Gastrocnemius medialis (tissue), 4 donors: ENCODE measurements around the gene PPP1R37. TPM values are rescaled to one million over a fixed set of nuclear protein-coding genes. Genes with fewer than 3 reads are reported as not detected.
A peak's percentile ranks its signal among the peaks of the same experiment; 100 is the strongest.

Experiments
- ATAC-seq, 2 donors: fragments of 150-250 bp; one replicate each; pipeline ENCODE4 v1.9.1; 2016
- DNase-seq, 2 donors: peaks; one replicate each; pipeline ENCODE4 v3.0.0-alpha.2; 2019
- H3K27ac ChIP-seq, 4 donors: fragments of 200-600 bp; sonication (generic); 1 replicate in 1 of 4; 2 replicates in 3 of 4; pipeline ENCODE4 v1.5.1; 2016 to 2018; ENCODE audit warnings: mild to moderate bottlenecking in 2 of 4, moderate library complexity in 1 of 4
- H3K27me3 ChIP-seq, 3 donors: fragments of 200-600 bp; sonication (generic) in 2 of 3; 1 replicate in 1 of 3; 2 replicates in 2 of 3; pipeline versions ENCODE4 v1.5.1 to v1.6.0; 2016 to 2019; ENCODE audit warnings: mild to moderate bottlenecking in 1 of 3, moderate library complexity in 1 of 3
- H3K36me3 ChIP-seq, 2 donors: fragments of 200-600 bp; sonication (generic) in 1 of 2; one replicate each; pipeline ENCODE4 v1.5.1; 2017 to 2018
- H3K4me1 ChIP-seq, 2 donors: fragments of 200-600 bp; sonication (generic) in 1 of 2; one replicate each; pipeline ENCODE4 v1.5.1; 2016 to 2017; ENCODE audit warnings: mild to moderate bottlenecking in 2 of 2
- H3K4me3 ChIP-seq, 4 donors: fragments of 200-600 bp; sonication (generic) in 3 of 4; 1 replicate in 1 of 4; 2 replicates in 3 of 4; pipeline ENCODE4 v1.5.1; 2016 to 2019; ENCODE audit warnings: mild to moderate bottlenecking in 2 of 4
- H3K9me3 ChIP-seq, 3 donors: fragments of 200-600 bp; sonication (generic) in 2 of 3; 1 replicate in 1 of 3; 2 replicates in 2 of 3; pipeline ENCODE4 v1.5.1; 2016 to 2019
- POLR2A ChIP-seq, 2 donors: fragments of 450-650 bp; IDR thresholded peaks; one replicate each; pipeline ENCODE4 v1.6.1; 2017; ENCODE audit warnings: antibody characterized with exemption in 2 of 2, mild to moderate bottlenecking in 2 of 2, moderate library complexity in 2 of 2
- in situ Hi-C, 4 donors: fragments of 200-750 bp; cut with MboI; loops; one replicate each; pipeline versions ENCODE4 v1.15.0 to v1.8.0; 2017; ENCODE audit warnings: low sequenced_read_pairs in 4 of 4
- intact Hi-C: fragments of 100-400 bp; cut with DNase I; formaldehyde crosslinking; loops from one replicate; pipeline ENCODE4 v1.15.1; 2023; ENCODE audit warnings: low total_unique reads
- total RNA-seq, 4 donors: library from RNA; depleted of rRNA; stranded (reverse); fragments of >200 nt; gene quantifications; one replicate each; pipeline versions ENCODE4 v1.1.0 to v1.2.3, GENCODE V29; 2016
- TF ChIP-seq, protein P1 (sequence below), 5 experiments: fragments of 450-650 bp in 3 of 5; fragments of 200-600 bp in 2 of 5; sonication (generic) in 2 of 5; IDR thresholded peaks in 4 of 5; conservative IDR thresholded peaks in 1 of 5; 1 replicate in 4 of 5; 2 replicates in 1 of 5; pipeline ENCODE4 v1.5.1; 2016 to 2019; ENCODE audit warnings: antibody characterized with exemption in 5 of 5, mild to moderate bottlenecking in 3 of 5, moderate library complexity in 3 of 5

The PPP1R37 gene
- total RNA-seq, 4 donors from 2014 or later = 30.5 to 51.1 (median 39.7) TPM

DNA sequence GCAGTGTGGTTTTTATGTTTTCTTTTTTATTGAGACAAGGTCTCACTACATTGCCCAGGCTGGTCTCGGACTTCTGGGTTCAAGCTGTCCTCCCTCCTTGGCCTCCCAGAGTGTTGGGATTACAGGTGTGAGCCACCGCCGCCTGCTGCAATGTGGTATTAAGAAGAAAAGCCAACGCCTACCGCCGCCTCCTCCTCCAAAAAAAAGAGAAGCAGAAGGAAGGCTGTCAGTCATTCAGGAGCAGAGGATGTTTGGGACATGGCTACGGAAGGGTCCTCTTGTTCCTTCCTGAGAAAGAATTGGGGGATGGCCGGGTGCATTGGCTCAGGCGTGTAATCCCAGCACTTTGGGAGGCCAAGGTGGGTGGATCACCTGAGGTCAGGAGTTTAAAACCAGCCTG lies 1.2 kb downstream of the PPP1R37 start:
- Histone ChIP-seq H3K4me3 (peak overlapping the region; percentile 71 to 98 (median 84)), H3K9me3 (no peaks in the 10 kb centered on the region), H3K27me3 (no peaks in the 10 kb centered on the region), H3K27ac (peak overlapping the region in 1 of 4 donors; percentile 96), H3K36me3 (peaks cover 0 to 8% of the 10 kb centered on the region in 2 donors), H3K4me1 (peaks cover 65 to 66% of the 10 kb centered on the region in 2 donors)
- TF ChIP-seq, protein P1, sequence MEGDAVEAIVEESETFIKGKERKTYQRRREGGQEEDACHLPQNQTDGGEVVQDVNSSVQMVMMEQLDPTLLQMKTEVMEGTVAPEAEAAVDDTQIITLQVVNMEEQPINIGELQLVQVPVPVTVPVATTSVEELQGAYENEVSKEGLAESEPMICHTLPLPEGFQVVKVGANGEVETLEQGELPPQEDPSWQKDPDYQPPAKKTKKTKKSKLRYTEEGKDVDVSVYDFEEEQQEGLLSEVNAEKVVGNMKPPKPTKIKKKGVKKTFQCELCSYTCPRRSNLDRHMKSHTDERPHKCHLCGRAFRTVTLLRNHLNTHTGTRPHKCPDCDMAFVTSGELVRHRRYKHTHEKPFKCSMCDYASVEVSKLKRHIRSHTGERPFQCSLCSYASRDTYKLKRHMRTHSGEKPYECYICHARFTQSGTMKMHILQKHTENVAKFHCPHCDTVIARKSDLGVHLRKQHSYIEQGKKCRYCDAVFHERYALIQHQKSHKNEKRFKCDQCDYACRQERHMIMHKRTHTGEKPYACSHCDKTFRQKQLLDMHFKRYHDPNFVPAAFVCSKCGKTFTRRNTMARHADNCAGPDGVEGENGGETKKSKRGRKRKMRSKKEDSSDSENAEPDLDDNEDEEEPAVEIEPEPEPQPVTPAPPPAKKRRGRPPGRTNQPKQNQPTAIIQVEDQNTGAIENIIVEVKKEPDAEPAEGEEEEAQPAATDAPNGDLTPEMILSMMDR (IDR thresholded peaks at IDR 0.05 in 4 of 5, conservative IDR thresholded peaks at IDR 0.05 in 1 of 5) = no peak
- TF ChIP-seq POLR2A (IDR thresholded peaks at IDR 0.05) = no peak
- DNase-seq (no peak), ATAC-seq (no peak)
- intact Hi-C loops (loop anchor here (5.0 to 10.0 kb wide), 3 partner anchors 158 to 347 kb away; partner anchors contain the start of genes BCL3, CKM and MARK4), in situ Hi-C loops (no loop called here)

GRCh38 chr19:45094707-45095106 lies 1.7 kb downstream of the PPP1R37 start:
- no peak for DNase-seq
- Histone ChIP-seq H3K4me1 (peaks cover 70% of the 10 kb centered on the region in 2 donors), H3K27me3 (no peaks in the 10 kb centered on the region), H3K27ac (peak overlapping the region in 1 of 4 donors; percentile 96), H3K9me3 (no peaks in the 10 kb centered on the region), H3K36me3 (peaks cover 0 to 8% of the 10 kb centered on the region in 2 donors), H3K4me3 (peak overlapping the region in 2 of 4 donors; percentile 81 to 86)
- no peak for ATAC-seq
- intact Hi-C loops (loop anchor here (5.0 to 10.0 kb wide), 3 partner anchors 158 to 347 kb away; partner anchors contain the start of genes BCL3, CKM and MARK4), in situ Hi-C loops (no loop called here)
- TF ChIP-seq, protein P1 (IDR thresholded peaks at IDR 0.05 in 4 of 5, conservative IDR thresholded peaks at IDR 0.05 in 1 of 5) = no peak
- TF ChIP-seq POLR2A (IDR thresholded peaks at IDR 0.05) = no peak

DNA sequence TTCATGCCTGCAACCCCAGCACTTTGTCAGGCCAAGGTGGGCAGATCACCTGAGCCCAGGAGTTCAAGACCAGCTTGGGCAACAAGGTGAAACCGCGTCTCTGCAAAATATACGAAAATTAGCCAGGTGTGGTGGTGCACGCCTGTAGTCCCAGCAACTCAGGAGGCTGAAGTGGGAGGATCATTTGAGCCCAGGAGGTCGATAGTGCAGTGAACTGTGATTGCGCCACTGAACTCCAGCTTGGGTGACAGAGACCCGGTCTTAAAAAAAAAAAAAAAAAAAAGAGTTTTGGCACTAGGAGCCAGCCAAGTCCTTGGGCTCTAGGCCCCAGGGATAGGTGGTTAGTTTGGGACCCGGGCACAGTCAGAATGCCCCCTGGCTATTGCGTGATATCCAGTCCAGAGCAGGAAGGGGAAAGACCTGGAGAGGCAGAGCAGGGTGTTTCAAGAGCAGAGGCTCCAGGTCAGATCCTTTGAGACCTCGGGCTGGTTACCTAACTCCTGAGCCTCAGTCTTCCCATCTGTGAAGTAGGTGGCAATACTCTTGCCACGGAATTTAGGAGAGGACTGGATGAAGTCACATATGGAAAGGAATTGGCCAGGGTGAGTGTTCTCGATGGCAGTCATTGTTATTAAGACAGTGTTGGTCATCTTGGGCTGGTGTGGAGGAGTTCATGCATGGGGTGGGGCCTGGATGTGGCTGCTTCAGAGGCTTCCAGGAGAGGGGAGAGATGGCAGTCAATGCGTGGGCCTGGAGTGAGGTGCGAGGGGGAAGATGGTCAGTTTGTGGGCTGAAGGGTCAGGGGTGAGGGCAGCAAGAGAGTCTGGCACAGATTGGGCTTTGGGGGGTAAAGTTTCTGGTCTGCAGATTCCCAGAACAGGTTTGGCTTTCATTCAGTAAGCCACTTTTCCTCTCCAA lies 2.8 kb downstream of the PPP1R37 start:
- ATAC-seq (no peak), DNase-seq (no peak)
- Histone ChIP-seq H3K27me3 (no peaks in the 10 kb centered on the region), H3K4me1 (peaks cover 77 to 78% of the 10 kb centered on the region in 2 donors), H3K4me3 (no peak overlapping the region), H3K27ac (peak overlapping the region in 2 of 4 donors; percentile 85 to 96), H3K9me3 (no peaks in the 10 kb centered on the region), H3K36me3 (no peaks in the 10 kb centered on the region)
- intact Hi-C loops = loop anchor here (10.0 kb wide), 1 partner anchor 229 kb away; the partner anchor contains the start of gene CKM
- no peak for TF ChIP-seq POLR2A (IDR thresholded peaks at IDR 0.05)
- TF ChIP-seq, protein P1 (IDR thresholded peaks at IDR 0.05 in 4 of 5, conservative IDR thresholded peaks at IDR 0.05 in 1 of 5) = no peak
- in situ Hi-C loops = no loop called here

- Histone ChIP-seq H3K9me3 (no peaks in the 10 kb centered on the region), H3K36me3 (no peaks in the 10 kb centered on the region), H3K27me3 (no peaks in the 10 kb centered on the region), H3K4me1 (peaks cover 76 to 81% of the 10 kb centered on the region in 2 donors), H3K27ac (peak overlapping the region in 3 of 4 donors; percentile 83 to 91 (median 85)), H3K4me3 (no peak overlapping the region)
- intact Hi-C loops (loop anchor here (10.0 kb wide), 1 partner anchor 228 kb away; the partner anchor contains the start of gene CKM), in situ Hi-C loops (no loop called here)
- no peak for TF ChIP-seq POLR2A (IDR thresholded peaks at IDR 0.05)
- TF ChIP-seq, protein P1 (IDR thresholded peaks at IDR 0.05 in 4 of 5, conservative IDR thresholded peaks at IDR 0.05 in 1 of 5) = no peak
- no peak for ATAC-seq
- no peak for DNase-seq
Measured at GRCh38 chr19:45096700-45097099, 3.7 kb downstream of the PPP1R37 start.
